Measurements from ENCODE around the gene LDLRAP1.

Gene LDLRAP1

GRCh38 chr1:25517476-25518394 is 25.7 kb upstream of the LDLRAP1 start:
- no peak overlapping the region for H3K27ac ChIP-seq
- no peak for TF ChIP-seq CTCF (conservative IDR thresholded peaks at IDR 0.05)

GRCh38 chr1:25519624-25520023 is 23.8 kb upstream of the LDLRAP1 start:
- TF ChIP-seq CTCF (conservative IDR thresholded peaks at IDR 0.05): no peak

GRCh38 chr1:25520446-25521061 is 22.9 kb upstream of the LDLRAP1 start:
- TF ChIP-seq CTCF (conservative IDR thresholded peaks at IDR 0.05): peak; percentile 85
- H3K27ac ChIP-seq: no peak overlapping the region

More at GRCh38 chr1:25519624-25520023, 23.8 kb upstream of the LDLRAP1 start:
- no peak overlapping the region for H3K27ac ChIP-seq

GRCh38 chr1:25522031-25522655 is 21.3 kb upstream of the LDLRAP1 start:
- TF ChIP-seq CTCF (conservative IDR thresholded peaks at IDR 0.05): no peak
- H3K27ac ChIP-seq: no peak overlapping the region

GRCh38 chr1:25523542-25523941 is 19.9 kb upstream of the LDLRAP1 start:
- peak; percentile 53 for TF ChIP-seq CTCF (conservative IDR thresholded peaks at IDR 0.05)

GRCh38 chr1:25524568-25525360 is 18.6 kb upstream of the LDLRAP1 start:
- no peak for TF ChIP-seq CTCF (conservative IDR thresholded peaks at IDR 0.05)
- H3K27ac ChIP-seq: no peak overlapping the region

More at GRCh38 chr1:25523542-25523941, 19.9 kb upstream of the LDLRAP1 start:
- no peak overlapping the region for H3K27ac ChIP-seq

Data from VCaP (cell line).